IMR-90 (cell line): ENCODE results near the gene MEN1. TPM values are rescaled to one million over a fixed set of nuclear protein-coding genes. Genes with fewer than 3 reads are reported as not detected.

Experiments
- ATAC-seq: fragments of 200-7000 bp; cut with Tn5 transposase; 2 replicates; pipeline ENCODE4 v1.9.1; 2020; ENCODE audit warnings: low read depth, mild to moderate bottlenecking, moderate library complexity
- BruUV-seq: library from RNA; stranded (reverse); fragments of 400-500 nt; replicated peaks from 2 replicates; lab custom pipeline; 2021; lab: Mats Ljungman, UMichigan
- CTCF ChIA-PET: fragments of 300-600 bp; formaldehyde crosslinking; extraction: SDS; loops from one replicate; lab custom pipeline; 2021; ENCODE audit warnings: antibody characterized with exemption; lab: Yijun Ruan, JAX
- POLR2A ChIA-PET: fragments of 300-600 bp; sonication (Branson Sonifier 250); formaldehyde crosslinking; loops from one replicate; lab custom pipeline; 2022; ENCODE audit warnings: antibody characterized with exemption; ENCODE audit not compliant: unreplicated experiment; lab: Charles Lee
- DNase-seq: peaks from one replicate; pipeline ENCODE4 v3.0.0; 2013
- H2AFZ ChIP-seq: replicated peaks from 2 replicates; pipeline ENCODE3; 2013; ENCODE audit warnings: low read length, mild to moderate bottlenecking; ENCODE audit not compliant: poor library complexity
- H2AK5ac ChIP-seq: 2 replicates; pipeline ENCODE4 v1.6.1; 2013; ENCODE audit warnings: low read depth, low read length, inconsistent platforms
- H2AK9ac ChIP-seq: replicated peaks from 2 replicates; pipeline ENCODE3; 2013; ENCODE audit warnings: mild to moderate bottlenecking, low read depth, low read length, moderate library complexity; ENCODE audit not compliant: poor library complexity
- H2BK120ac ChIP-seq: 2 replicates; pipeline ENCODE4 v1.6.1; 2013; ENCODE audit warnings: low read depth, low read length, inconsistent platforms
- H2BK15ac ChIP-seq: 3 replicates; pipeline ENCODE4 v1.6.1; 2013; ENCODE audit warnings: low read depth, low read length, inconsistent platforms
- H2BK20ac ChIP-seq: 2 replicates; pipeline ENCODE4 v1.6.1; 2013; ENCODE audit warnings: low read depth, mild to moderate bottlenecking, inconsistent platforms, low read length, moderate library complexity
- H2BK5ac ChIP-seq: 2 replicates; pipeline ENCODE4 v1.6.1; 2013; ENCODE audit warnings: mild to moderate bottlenecking, low read depth, low read length, inconsistent platforms; ENCODE audit not compliant: poor library complexity, severe bottlenecking
- H3K14ac ChIP-seq: replicated peaks from 2 replicates; pipeline ENCODE4 v1.6.1; 2013; ENCODE audit warnings: low read depth, low read length, inconsistent platforms
- H3K18ac ChIP-seq: 2 replicates; pipeline ENCODE4 v1.6.1; 2013; ENCODE audit warnings: low read depth, low read length, control low read depth
- H3K23ac ChIP-seq: 2 replicates; pipeline ENCODE4 v1.6.1; 2013; ENCODE audit warnings: low read depth, low read length, inconsistent platforms
- H3K27ac ChIP-seq: 2 replicates; pipeline ENCODE4 v1.5.1; 2013; ENCODE audit warnings: mild to moderate bottlenecking, control low read depth, low read length; ENCODE audit not compliant: insufficient read depth
- H3K27me3 ChIP-seq: 2 replicates; pipeline ENCODE4 v1.6.1; 2013; ENCODE audit warnings: low read length; ENCODE audit not compliant: control insufficient read depth, insufficient read depth
- H3K36me3 ChIP-seq: 2 replicates; pipeline ENCODE4 v1.6.1; 2013; ENCODE audit warnings: low read length, mixed read lengths; ENCODE audit not compliant: control insufficient read depth, insufficient read depth
- H3K4ac ChIP-seq: 2 replicates; pipeline ENCODE4 v1.6.1; 2013; ENCODE audit warnings: low read depth, low read length, inconsistent platforms
- H3K4me1 ChIP-seq: 2 replicates; pipeline ENCODE4 v1.6.1; 2013; ENCODE audit warnings: low read length, mixed read lengths; ENCODE audit not compliant: control insufficient read depth, insufficient read depth
- H3K4me2 ChIP-seq: 2 replicates; pipeline ENCODE4 v1.6.1; 2013; ENCODE audit warnings: low read depth, mild to moderate bottlenecking, control low read depth, low read length, moderate library complexity
- H3K4me3 ChIP-seq: 2 replicates; pipeline ENCODE4 v1.5.1; 2013; ENCODE audit warnings: low read depth, mild to moderate bottlenecking, control low read depth, low read length, moderate library complexity; ENCODE audit not compliant: insufficient read depth
- H3K56ac ChIP-seq: 2 replicates; pipeline ENCODE4 v1.6.1; 2013; ENCODE audit warnings: low read length, inconsistent platforms; ENCODE audit not compliant: insufficient read depth; ENCODE audit errors: extremely low read depth
- H3K79me1 ChIP-seq, 2 experiments: 2 replicates each; pipeline ENCODE4 v1.6.1; 2013; ENCODE audit warnings: low read length in 2 of 2, inconsistent platforms in 1 of 2, low read depth in 1 of 2
- H3K9ac ChIP-seq: 2 replicates; pipeline ENCODE4 v1.6.1; 2013; ENCODE audit warnings: low read depth, low read length, control low read depth
- H3K9me1 ChIP-seq: 2 replicates; pipeline ENCODE4 v1.6.1; 2013; ENCODE audit warnings: low read length, inconsistent platforms; ENCODE audit not compliant: insufficient read depth
- H3K9me3 ChIP-seq: 2 replicates; pipeline ENCODE4 v1.6.1; 2013; ENCODE audit warnings: low read length; ENCODE audit not compliant: control insufficient read depth, insufficient read depth
- H4K20me1 ChIP-seq: 2 replicates; pipeline ENCODE4 v1.6.1; 2013; ENCODE audit warnings: low read length, inconsistent platforms; ENCODE audit not compliant: insufficient read depth
- H4K5ac ChIP-seq: 2 replicates; pipeline ENCODE4 v1.6.1; 2013; ENCODE audit warnings: mild to moderate bottlenecking, low read depth, low read length, control low read depth
- H4K8ac ChIP-seq, 2 experiments: 2 replicates each; pipeline ENCODE4 v1.6.1; 2013; ENCODE audit warnings: low read depth in 2 of 2, low read length in 2 of 2, control low read depth in 1 of 2, inconsistent platforms in 1 of 2
- H4K91ac ChIP-seq: 2 replicates; pipeline ENCODE4 v1.6.1; 2013; ENCODE audit warnings: low read depth, low read length, inconsistent platforms; ENCODE audit not compliant: insufficient read depth
- BHLHE40 ChIP-seq: fragments of 150-350 bp; IDR thresholded peaks from 2 replicates; pipeline ENCODE4 v1.6.1; 2016; ENCODE audit warnings: mild to moderate bottlenecking, low read depth, low read length
- CEBPB ChIP-seq: IDR thresholded peaks from 2 replicates; pipeline ENCODE4 v1.6.1; 2012; ENCODE audit warnings: low read depth, low read length, improper control_type of control experiment
- CTCF ChIP-seq: conservative IDR thresholded peaks from 2 replicates; pipeline ENCODE4 v1.5.1; 2012; ENCODE audit warnings: mild to moderate bottlenecking, low read depth, low read length, improper control_type of control experiment
- MAFK ChIP-seq: IDR thresholded peaks from 2 replicates; pipeline ENCODE4 v1.6.1; 2012; ENCODE audit warnings: low read depth, low read length, improper control_type of control experiment
- MAZ ChIP-seq: IDR thresholded peaks from 2 replicates; pipeline ENCODE4 v1.6.1; 2012; ENCODE audit warnings: low read depth, mild to moderate bottlenecking, low read length, improper control_type of control experiment, moderate library complexity, borderline replicate concordance
- MXI1 ChIP-seq: IDR thresholded peaks from 2 replicates; pipeline ENCODE4 v1.6.1; 2012; ENCODE audit warnings: low read depth, mild to moderate bottlenecking, low read length, moderate library complexity, borderline replicate concordance
- NFE2L2 ChIP-seq: fragments of 150-350 bp; IDR thresholded peaks from 2 replicates; pipeline ENCODE4 v1.6.1; 2016; ENCODE audit warnings: low read depth, mild to moderate bottlenecking, low read length
- POLR2A ChIP-seq: IDR thresholded peaks from 2 replicates; pipeline ENCODE4 v1.6.1; 2012; ENCODE audit warnings: mild to moderate bottlenecking, low read depth, low read length
- RCOR1 ChIP-seq: IDR thresholded peaks from 2 replicates; pipeline ENCODE4 v1.6.1; 2012; ENCODE audit warnings: mild to moderate bottlenecking, low read length, improper control_type of control experiment; ENCODE audit not compliant: insufficient replicate concordance
- RFX5 ChIP-seq: IDR thresholded peaks from 2 replicates; pipeline ENCODE4 v1.8.0; 2012; ENCODE audit warnings: low read depth, mild to moderate bottlenecking, low read length, moderate library complexity
- WGBS, 2 experiments: methylation state at CpG; one replicate each; pipeline versions ENCODE4 v1.1.5 to v1.1.7; 2013; ENCODE audit warnings: missing lambda C conversion rate in 2 of 2; ENCODE audit not compliant: insufficient read length in 1 of 2; ENCODE audit errors: extremely low coverage in 2 of 2; 5-methylcytosine and 5-hydroxymethylcytosine counted together
- dilution Hi-C: fragments of 300-500 bp; cut with HindIII; formaldehyde crosslinking; loops from one replicate; pipeline ENCODE4 v1.14.3; 2018; ENCODE audit warnings: low sequenced_read_pairs; ENCODE audit not compliant: unreplicated experiment
- in situ Hi-C: fragments of 300-500 bp; cut with MboI; formaldehyde crosslinking; loops from 3 replicates; pipeline ENCODE4 v1.14.3; 2019; ENCODE audit warnings: low sequenced_read_pairs, inconsistent platforms, mixed read lengths
- intact Hi-C: fragments of 100-400 bp; cut with micrococcal nuclease; formaldehyde crosslinking; loops from 2 replicates; pipeline ENCODE4 v1.10.0; 2022
- polyA plus RNA-seq, 3 experiments: library from polyadenylated mRNA; depleted of rRNA; stranded (reverse); fragments of >200 nt; gene quantifications; 2 replicates each; pipeline ENCODE4 v1.2.3, GENCODE V29; 2012; ENCODE audit warnings: low replicate concordance in 1 of 3
- total RNA-seq: library from RNA; depleted of rRNA; stranded (reverse); fragments of >200 nt; gene quantifications from 2 replicates; pipeline ENCODE4 v1.2.3, GENCODE V29; 2012
- TF ChIP-seq, protein P1 (sequence below): fragments of 150-350 bp; IDR thresholded peaks from 2 replicates; pipeline ENCODE4 v1.6.1; 2016; ENCODE audit warnings: low read depth, mild to moderate bottlenecking, low read length, moderate library complexity, borderline replicate concordance

Gene MEN1
- total and polyA plus RNA-seq, 2 of the 4 experiments (the other 2 are of a cell fraction) = 8.8 to 35.7 TPM

DNA sequence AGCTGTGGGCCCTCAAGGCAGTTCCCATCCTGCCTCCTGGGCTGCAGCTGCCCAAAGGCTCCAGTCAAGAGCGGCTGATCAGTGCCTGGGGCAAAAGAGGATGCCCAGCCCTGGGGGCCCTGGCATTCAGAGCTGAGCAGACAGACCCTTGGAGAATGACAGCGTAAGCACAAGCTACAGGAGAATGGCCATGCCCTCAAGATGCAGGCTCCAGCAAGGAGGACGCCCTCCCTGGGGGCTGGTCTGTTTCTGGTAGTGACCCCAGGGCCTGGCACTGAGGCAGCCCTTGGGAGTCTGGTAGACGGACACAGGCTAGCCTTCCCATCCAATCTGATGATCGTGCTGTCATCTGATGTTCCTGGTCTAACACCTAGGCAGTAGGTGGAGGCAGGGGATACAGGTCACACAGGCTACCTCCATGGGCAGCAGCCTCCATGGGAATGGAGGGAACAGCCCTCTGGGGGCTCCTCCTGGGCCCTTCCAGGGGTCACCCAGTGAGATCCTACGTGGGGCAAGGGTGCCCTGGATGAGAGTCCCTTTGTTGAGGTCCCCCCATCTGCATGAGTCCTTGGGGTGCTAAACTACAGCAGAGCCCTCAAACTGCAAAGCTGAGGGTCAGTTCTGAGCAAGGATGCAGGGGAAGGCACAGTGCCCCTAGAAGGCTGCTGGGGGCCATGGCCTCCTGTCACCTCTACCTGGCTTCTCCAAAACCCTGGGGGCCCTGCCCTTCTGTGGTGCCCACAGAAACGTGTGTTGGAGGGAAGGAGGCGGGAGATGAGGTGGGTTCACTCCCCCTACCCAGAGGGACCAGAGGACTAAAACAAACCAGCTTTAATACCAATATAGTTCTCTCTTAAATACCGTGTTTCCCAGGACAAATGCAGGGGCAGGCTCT lies 21.8 kb downstream of the MEN1 start (continued):
- TF ChIP-seq BHLHE40 (no peak), POLR2A (no peak)

GRCh38 chr11:64787526-64788320 lies 22.6 kb downstream of the MEN1 start:
- ChIA-PET CTCF (interaction anchor here (0.6 to 1.0 kb wide), 3 partner anchors 9 to 603 kb away, joined by 3 to 4 read pairs (median 3); partner anchors contain the start of gene SF1), POLR2A (no interaction called here)
- Histone ChIP-seq H2BK20ac (no peak overlapping the region), H2BK15ac (no peak overlapping the region), H4K5ac (no peak overlapping the region), H2AFZ (peak overlapping the region; percentile 12), H3K23ac (no peak overlapping the region), H3K9ac (no peak overlapping the region), H3K36me3 (peaks cover 17% of the 10 kb centered on the region), H3K4me1 (no peaks in the 10 kb centered on the region), H3K14ac (no peak overlapping the region), H3K4me3 (no peak overlapping the region), H2BK120ac (no peak overlapping the region), H3K79me1 (no peaks in the 10 kb centered on the region), H4K91ac (no peak overlapping the region), H2AK5ac (no peak overlapping the region), H3K9me1 (no peaks in the 10 kb centered on the region), H3K27me3 (no peaks in the 10 kb centered on the region), H3K4ac (no peak overlapping the region; the same call in 1 of the 2 replicates), H3K56ac (no peak overlapping the region), H4K8ac (no peak overlapping the region), H3K18ac (no peak overlapping the region), H3K9me3 (no peaks in the 10 kb centered on the region), H3K27ac (no peak overlapping the region), H4K20me1 (no peaks in the 10 kb centered on the region), H3K4me2 (no peak overlapping the region), H2AK9ac (peak overlapping the region; percentile 38), H2BK5ac (no peak overlapping the region)
- BruUV-seq = no TSS peak
- in situ Hi-C loops (no loop called here), intact Hi-C loops (loop anchor here (2.0 kb wide), 1 partner anchor 227 kb away; the partner anchor contains the start of gene ARL2), dilution Hi-C loops (no loop called here)
- WGBS, 2 experiments = 8% methylated on average over 2 of the region's 15 CpGs; no CpG with 5 or more reads in 1 of the 2 experiments
- DNase-seq (peak; percentile 33), ATAC-seq (peak; percentile 89)
- TF ChIP-seq RFX5 (no peak), MAFK (no peak), BHLHE40 (no peak), MAZ (no peak), NFE2L2 (no peak), RCOR1 (no peak), CEBPB (no peak), MXI1 (no peak), CTCF (peak; percentile 64), POLR2A (no peak)
- TF ChIP-seq, protein P1, sequence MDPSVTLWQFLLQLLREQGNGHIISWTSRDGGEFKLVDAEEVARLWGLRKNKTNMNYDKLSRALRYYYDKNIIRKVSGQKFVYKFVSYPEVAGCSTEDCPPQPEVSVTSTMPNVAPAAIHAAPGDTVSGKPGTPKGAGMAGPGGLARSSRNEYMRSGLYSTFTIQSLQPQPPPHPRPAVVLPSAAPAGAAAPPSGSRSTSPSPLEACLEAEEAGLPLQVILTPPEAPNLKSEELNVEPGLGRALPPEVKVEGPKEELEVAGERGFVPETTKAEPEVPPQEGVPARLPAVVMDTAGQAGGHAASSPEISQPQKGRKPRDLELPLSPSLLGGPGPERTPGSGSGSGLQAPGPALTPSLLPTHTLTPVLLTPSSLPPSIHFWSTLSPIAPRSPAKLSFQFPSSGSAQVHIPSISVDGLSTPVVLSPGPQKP = no peak
